Osteocyte (in vitro differentiated cells): ENCODE measurements around the gene MYOF. TPM values are rescaled to one million over a fixed set of nuclear protein-coding genes. Genes with fewer than 3 reads are reported as not detected.

Source experiments
- DNase-seq: peaks from one replicate; pipeline ENCODE4 v3.0.0; 2021; ENCODE audit warnings: mixed read lengths; ENCODE audit not compliant: unreplicated experiment; ENCODE audit errors: extremely low spot score
- H3K27ac Mint-ChIP-seq: one replicate; pipeline ENCODE4 v1.8.0; 2021; ENCODE audit warnings: mild to moderate bottlenecking, mixed read lengths; ENCODE audit not compliant: unreplicated experiment
- H3K27me3 Mint-ChIP-seq: one replicate; pipeline ENCODE4 v1.8.0; 2021; ENCODE audit warnings: mixed read lengths; ENCODE audit not compliant: unreplicated experiment
- H3K36me3 Mint-ChIP-seq: one replicate; pipeline ENCODE4 v1.8.0; 2021; ENCODE audit warnings: mixed read lengths; ENCODE audit not compliant: unreplicated experiment
- H3K4me1 Mint-ChIP-seq: one replicate; pipeline ENCODE4 v1.8.0; 2021; ENCODE audit warnings: mixed read lengths; ENCODE audit not compliant: unreplicated experiment
- H3K4me3 Mint-ChIP-seq: one replicate; pipeline ENCODE4 v1.8.0; 2021; ENCODE audit warnings: mild to moderate bottlenecking, moderate library complexity, mixed read lengths; ENCODE audit not compliant: unreplicated experiment
- H3K9me3 Mint-ChIP-seq: one replicate; pipeline ENCODE4 v1.8.0; 2021; ENCODE audit warnings: mixed read lengths; ENCODE audit not compliant: unreplicated experiment
- CTCF ChIP-seq: fragments of 200-600 bp; sonication (generic); IDR thresholded peaks from 2 replicates; pipeline ENCODE4 v1.5.0; 2021; ENCODE audit warnings: antibody characterized with exemption, mild to moderate bottlenecking, moderate library complexity
- total RNA-seq: library from RNA; stranded (reverse); gene quantifications from 2 replicates; pipeline ENCODE4 v1.2.1, GENCODE V29; 2021

MYOF gene
- total RNA-seq, 1 donor from 2014 or later, result 470 TPM

DNA sequence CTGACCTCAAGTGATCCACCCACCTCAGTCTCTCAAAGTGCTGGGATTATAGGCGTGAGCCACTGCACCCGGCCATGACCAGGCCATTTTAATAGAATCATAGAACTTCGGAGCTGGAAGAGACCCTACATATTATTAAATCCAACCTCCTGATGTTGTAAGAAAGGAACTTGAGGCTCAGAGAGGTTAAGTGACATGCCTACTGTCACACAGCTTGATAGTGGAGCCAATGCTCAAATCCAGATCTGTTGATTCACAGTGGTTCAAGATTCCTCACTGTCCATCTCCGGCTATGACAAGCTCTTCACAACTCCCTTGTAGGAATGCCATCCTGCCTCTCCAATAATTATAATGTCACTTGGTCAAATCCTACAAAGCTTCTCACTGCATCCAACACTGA is 65.3 kb downstream of the MYOF start:
- peaks cover 35% of the 10 kb centered on the region for H3K4me1 Mint-ChIP-seq

DNA sequence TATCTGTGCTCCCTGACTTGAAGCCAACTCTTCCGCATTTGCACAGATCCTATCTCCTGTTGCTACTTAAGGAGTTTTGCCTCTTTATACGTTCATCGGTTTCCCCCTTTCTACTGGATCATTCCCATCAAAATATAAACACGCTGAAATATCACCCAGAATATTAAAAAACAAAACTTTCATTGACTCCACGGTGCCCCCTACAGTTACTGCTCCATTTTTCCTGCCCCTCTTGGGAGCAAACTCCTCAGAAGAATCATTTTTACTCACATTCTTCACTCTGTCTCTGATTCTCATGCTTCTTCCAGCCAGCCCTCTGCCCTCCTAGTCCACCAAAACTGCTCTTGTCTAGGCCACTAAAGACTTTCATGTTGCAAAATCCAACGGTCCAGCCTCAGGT is 66.4 kb downstream of the MYOF start:
- H3K27me3 Mint-ChIP-seq, result no peaks in the 10 kb centered on the region
- no peak for DNase-seq
- no peaks in the 10 kb centered on the region for H3K9me3 Mint-ChIP-seq
- peak; percentile 37 for TF ChIP-seq CTCF
- peaks cover 24% of the 10 kb centered on the region for H3K4me1 Mint-ChIP-seq
- H3K4me3 Mint-ChIP-seq, result no peak overlapping the region
- H3K36me3 Mint-ChIP-seq, result peaks cover 70% of the 10 kb centered on the region
- peak overlapping the region; percentile 65 for H3K27ac Mint-ChIP-seq

More for the DNA sequence above, 65.3 kb downstream of the MYOF start:
- Mint-ChIP-seq H3K4me3 (no peak overlapping the region), H3K36me3 (peaks cover 68% of the 10 kb centered on the region), H3K27me3 (no peaks in the 10 kb centered on the region), H3K9me3 (no peaks in the 10 kb centered on the region), H3K27ac (peak overlapping the region; percentile 67)
- no peak for DNase-seq
- TF ChIP-seq CTCF, result no peak

DNA sequence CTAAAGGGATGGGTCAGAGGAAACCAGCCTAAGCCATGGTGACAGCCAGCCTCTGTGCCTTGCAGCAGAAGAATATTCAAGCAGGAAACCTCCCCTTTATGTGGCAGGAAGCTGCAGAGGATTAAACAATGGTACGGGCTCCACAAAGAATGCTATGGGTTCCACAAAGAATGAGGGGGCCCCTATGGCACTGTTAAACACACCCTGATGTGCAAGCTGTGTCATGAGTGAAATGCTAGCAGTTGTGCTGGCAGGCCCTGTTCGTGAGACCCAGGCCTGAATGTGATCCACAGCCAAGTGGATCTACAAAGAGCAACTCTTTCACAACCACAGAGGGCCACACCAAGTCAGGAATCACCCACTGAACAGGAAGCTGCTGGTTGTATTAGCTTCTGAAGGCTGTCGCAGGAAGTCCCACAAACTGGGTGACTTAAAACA is 68.9 kb downstream of the MYOF start:
- peaks cover 9% of the 10 kb centered on the region for H3K4me1 Mint-ChIP-seq
- H3K9me3 Mint-ChIP-seq, result no peaks in the 10 kb centered on the region
- peaks cover 70% of the 10 kb centered on the region for H3K36me3 Mint-ChIP-seq
- H3K4me3 Mint-ChIP-seq, result no peak overlapping the region
- DNase-seq, result no peak
- no peaks in the 10 kb centered on the region for H3K27me3 Mint-ChIP-seq
- peak overlapping the region; percentile 66 for H3K27ac Mint-ChIP-seq
- no peak for TF ChIP-seq CTCF

GRCh38 chr10:93412801-93413200 is 69.3 kb downstream of the MYOF start:
- H3K36me3 Mint-ChIP-seq, result peaks cover 72% of the 10 kb centered on the region

More at GRCh38 chr10:93412801-93413200, 69.3 kb downstream of the MYOF start:
- Mint-ChIP-seq H3K4me1 (peaks cover 9% of the 10 kb centered on the region), H3K4me3 (no peak overlapping the region), H3K27ac (peak overlapping the region; percentile 66), H3K9me3 (no peaks in the 10 kb centered on the region), H3K27me3 (no peaks in the 10 kb centered on the region)
- no peak for DNase-seq
- TF ChIP-seq CTCF, result no peak
